HEK293 (cell line): ENCODE measurements around the gene HRG.
"Not testable (repeated sequence)": the region's sequence is repeated elsewhere in the genome, so short reads cannot be mapped to it uniquely, and the experiment has no call there.

ENCODE experiments used
- CTCF ChIA-PET: fragments of 350-600 bp; formaldehyde crosslinking; extraction: SDS; loops from one replicate; lab custom pipeline; 2021; ENCODE audit warnings: antibody characterized with exemption; lab: Yijun Ruan, JAX
- POLR2A ChIA-PET: fragments of 300-600 bp; formaldehyde crosslinking; extraction: SDS; loops from one replicate; lab custom pipeline; 2020; ENCODE audit warnings: antibody characterized with exemption, inconsistent platforms; lab: Yijun Ruan, JAX
- H3K27ac ChIP-seq: fragments of 200-500 bp; sonication (Bioruptor generic); 2 replicates; pipeline ENCODE4 v1.5.1; 2014; ENCODE audit warnings: low read depth, low read length, control low read depth, inconsistent platforms; ENCODE audit errors: extremely low read depth
- H3K36me3 ChIP-seq, 2 experiments: fragments of 200-500 bp in 1 of 2; sonication (Bioruptor generic) in 1 of 2; 1 replicate in 1 of 2; 2 replicates in 1 of 2; pipeline ENCODE4 v1.5.1; 2014 to 2017; ENCODE audit warnings: inconsistent platforms in 2 of 2, low read length in 2 of 2; ENCODE audit not compliant: control insufficient read depth in 2 of 2, insufficient read depth in 1 of 2
- H3K4me1 ChIP-seq: fragments of 200-500 bp; sonication (Bioruptor generic); 2 replicates; pipeline ENCODE4 v1.5.1; 2014; ENCODE audit warnings: mild to moderate bottlenecking, low read length, inconsistent platforms; ENCODE audit not compliant: control insufficient read depth, insufficient read depth
- H3K4me3 ChIP-seq: 2 replicates; pipeline ENCODE4 v1.5.1; 2011; ENCODE audit warnings: low read depth, mild to moderate bottlenecking, control low read depth, low read length, moderate library complexity
- H3K9me3 ChIP-seq: fragments of 200-500 bp; sonication (Bioruptor generic); 2 replicates; pipeline ENCODE4 v1.5.1; 2014; ENCODE audit warnings: low read depth, low read length, inconsistent platforms; ENCODE audit not compliant: control insufficient read depth, insufficient read depth
- BCL11A ChIP-seq: fragments of 450-650 bp; formaldehyde crosslinking; IDR thresholded peaks from 2 replicates; pipeline ENCODE4 v1.5.1; 2016; ENCODE audit warnings: low read depth, missing biosample characterization, missing genetic modification characterization
- FEZF1 ChIP-seq: fragments of 450-650 bp; formaldehyde crosslinking; IDR thresholded peaks from 2 replicates; pipeline ENCODE4 v1.5.1; 2016; ENCODE audit warnings: missing biosample characterization, missing genetic modification characterization
- GFI1B ChIP-seq: fragments of 450-650 bp; formaldehyde crosslinking; IDR thresholded peaks from 2 replicates; pipeline ENCODE4 v1.5.1; 2016; ENCODE audit warnings: missing biosample characterization, missing genetic modification characterization
- IKZF3 ChIP-seq: fragments of 450-650 bp; IDR thresholded peaks from 2 replicates; pipeline ENCODE4 v1.5.0; 2018; ENCODE audit warnings: missing biosample characterization, mild to moderate bottlenecking, missing genetic modification characterization, moderate library complexity
- KLF9 ChIP-seq: fragments of 450-650 bp; formaldehyde crosslinking; IDR thresholded peaks from 2 replicates; pipeline ENCODE4 v1.5.1; 2016; ENCODE audit warnings: missing biosample characterization, missing genetic modification characterization, low read depth
- SCRT1 ChIP-seq: fragments of 450-650 bp; formaldehyde crosslinking; IDR thresholded peaks from 2 replicates; pipeline ENCODE4 v1.5.1; 2016; ENCODE audit warnings: missing biosample characterization, missing genetic modification characterization, borderline replicate concordance
- TCF7L2 ChIP-seq: IDR thresholded peaks from 2 replicates; pipeline ENCODE4 v1.6.1; 2011; ENCODE audit warnings: low read depth, mild to moderate bottlenecking, inconsistent platforms, low read length, moderate library complexity, borderline replicate concordance
- ZBTB8A ChIP-seq: fragments of 450-650 bp; formaldehyde crosslinking; IDR thresholded peaks from 2 replicates; pipeline ENCODE4 v1.5.1; 2016; ENCODE audit warnings: missing biosample characterization, missing genetic modification characterization
- ZNF133 ChIP-seq: fragments of 450-650 bp; formaldehyde crosslinking; IDR thresholded peaks from 2 replicates; pipeline ENCODE4 v1.5.1; 2016; ENCODE audit warnings: missing biosample characterization, missing genetic modification characterization
- ZNF184 ChIP-seq: fragments of 450-650 bp; IDR thresholded peaks from 2 replicates; pipeline ENCODE4 v1.5.1; 2018; ENCODE audit warnings: missing biosample characterization, mild to moderate bottlenecking, missing genetic modification characterization
- ZNF518A ChIP-seq: fragments of 450-650 bp; formaldehyde crosslinking; conservative IDR thresholded peaks from 2 replicates; pipeline ENCODE4 v1.5.1; 2016; ENCODE audit warnings: low read depth, missing biosample characterization, missing genetic modification characterization
- ZNF530 ChIP-seq: fragments of 450-650 bp; formaldehyde crosslinking; IDR thresholded peaks from 2 replicates; pipeline ENCODE4 v1.5.1; 2016; ENCODE audit warnings: low read depth, missing biosample characterization, missing genetic modification characterization
- ZNF585B ChIP-seq: fragments of 450-650 bp; formaldehyde crosslinking; IDR thresholded peaks from 2 replicates; pipeline ENCODE4 v1.5.1; 2016; ENCODE audit warnings: missing biosample characterization, missing genetic modification characterization
- ZNF785 ChIP-seq: fragments of 450-650 bp; formaldehyde crosslinking; IDR thresholded peaks from 2 replicates; pipeline ENCODE4 v1.5.1; 2016; ENCODE audit warnings: missing biosample characterization, missing genetic modification characterization
- ZNF792 ChIP-seq: fragments of 450-650 bp; formaldehyde crosslinking; IDR thresholded peaks from 2 replicates; pipeline ENCODE4 v1.5.1; 2016; ENCODE audit warnings: missing biosample characterization, missing genetic modification characterization
- ZSCAN16 ChIP-seq: fragments of 450-650 bp; formaldehyde crosslinking; IDR thresholded peaks from 2 replicates; pipeline ENCODE4 v1.5.1; 2016; ENCODE audit warnings: missing biosample characterization, missing genetic modification characterization
- ZSCAN4 ChIP-seq: fragments of 450-650 bp; formaldehyde crosslinking; IDR thresholded peaks from 2 replicates; pipeline ENCODE4 v1.5.1; 2017; ENCODE audit warnings: missing biosample characterization, missing genetic modification characterization
- TF ChIP-seq, protein P1 (sequence below): fragments of 450-650 bp; IDR thresholded peaks from 2 replicates; pipeline ENCODE4 v1.5.1; 2018; ENCODE audit warnings: missing biosample characterization, missing genetic modification characterization
- TF ChIP-seq, protein P2 (sequence below): fragments of 450-650 bp; formaldehyde crosslinking; IDR thresholded peaks from 2 replicates; pipeline ENCODE4 v1.5.1; 2017; ENCODE audit warnings: missing biosample characterization, missing genetic modification characterization

HRG gene

DNA sequence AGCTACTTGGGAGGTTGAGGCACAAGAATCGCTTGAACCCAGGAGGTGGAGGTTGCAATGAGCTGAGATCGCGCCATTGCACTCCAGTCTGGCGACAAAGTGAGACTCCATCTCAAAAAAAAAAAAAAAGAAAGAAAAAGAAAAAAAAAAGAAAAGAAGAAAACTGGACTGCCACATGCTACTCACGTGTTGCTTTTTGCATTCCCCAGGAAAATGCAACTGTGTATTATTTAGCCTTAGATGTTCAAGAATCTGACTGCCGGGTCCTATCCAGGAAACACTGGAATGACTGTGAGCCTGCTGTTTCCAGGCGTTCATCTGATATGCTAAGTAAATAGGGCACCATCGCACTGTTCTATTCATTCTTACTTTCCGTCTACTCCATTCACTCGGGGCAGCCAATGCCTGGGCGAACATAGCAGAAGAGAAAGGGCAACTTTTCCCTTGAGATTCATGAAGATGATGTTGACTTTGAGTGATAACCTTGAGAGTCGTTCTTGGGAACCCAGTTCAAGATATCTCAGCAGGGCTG is 21.4 kb downstream of the HRG start:
- no peaks in the 10 kb centered on the region for H3K9me3 ChIP-seq
- H3K4me3 ChIP-seq: no peak overlapping the region
- ChIA-PET POLR2A (no interaction called here), CTCF (no interaction called here)
- TF ChIP-seq ZNF585B: no peak
- TF ChIP-seq ZNF133 (tag by site-specific recombination): no peak
- no peak for TF ChIP-seq ZNF792 (tag by site-specific recombination)
- TF ChIP-seq, protein P1, sequence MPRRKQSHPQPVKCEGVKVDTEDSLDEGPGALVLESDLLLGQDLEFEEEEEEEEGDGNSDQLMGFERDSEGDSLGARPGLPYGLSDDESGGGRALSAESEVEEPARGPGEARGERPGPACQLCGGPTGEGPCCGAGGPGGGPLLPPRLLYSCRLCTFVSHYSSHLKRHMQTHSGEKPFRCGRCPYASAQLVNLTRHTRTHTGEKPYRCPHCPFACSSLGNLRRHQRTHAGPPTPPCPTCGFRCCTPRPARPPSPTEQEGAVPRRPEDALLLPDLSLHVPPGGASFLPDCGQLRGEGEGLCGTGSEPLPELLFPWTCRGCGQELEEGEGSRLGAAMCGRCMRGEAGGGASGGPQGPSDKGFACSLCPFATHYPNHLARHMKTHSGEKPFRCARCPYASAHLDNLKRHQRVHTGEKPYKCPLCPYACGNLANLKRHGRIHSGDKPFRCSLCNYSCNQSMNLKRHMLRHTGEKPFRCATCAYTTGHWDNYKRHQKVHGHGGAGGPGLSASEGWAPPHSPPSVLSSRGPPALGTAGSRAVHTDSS (tag by site-specific recombination): no peak
- TF ChIP-seq, protein P2, sequence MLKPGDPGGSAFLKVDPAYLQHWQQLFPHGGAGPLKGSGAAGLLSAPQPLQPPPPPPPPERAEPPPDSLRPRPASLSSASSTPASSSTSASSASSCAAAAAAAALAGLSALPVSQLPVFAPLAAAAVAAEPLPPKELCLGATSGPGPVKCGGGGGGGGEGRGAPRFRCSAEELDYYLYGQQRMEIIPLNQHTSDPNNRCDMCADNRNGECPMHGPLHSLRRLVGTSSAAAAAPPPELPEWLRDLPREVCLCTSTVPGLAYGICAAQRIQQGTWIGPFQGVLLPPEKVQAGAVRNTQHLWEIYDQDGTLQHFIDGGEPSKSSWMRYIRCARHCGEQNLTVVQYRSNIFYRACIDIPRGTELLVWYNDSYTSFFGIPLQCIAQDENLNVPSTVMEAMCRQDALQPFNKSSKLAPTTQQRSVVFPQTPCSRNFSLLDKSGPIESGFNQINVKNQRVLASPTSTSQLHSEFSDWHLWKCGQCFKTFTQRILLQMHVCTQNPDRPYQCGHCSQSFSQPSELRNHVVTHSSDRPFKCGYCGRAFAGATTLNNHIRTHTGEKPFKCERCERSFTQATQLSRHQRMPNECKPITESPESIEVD: no peak
- TF ChIP-seq ZNF518A (tag by site-specific recombination): no peak
- no peak for TF ChIP-seq ZNF785 (tag by site-specific recombination)
- TF ChIP-seq SCRT1: no peak
- TF ChIP-seq GFI1B: no peak
- no peak for TF ChIP-seq BCL11A (tag by site-specific recombination)
- TF ChIP-seq IKZF3 (tag by site-specific recombination): no peak
- no peak for TF ChIP-seq TCF7L2
- no peak overlapping the region for H3K27ac ChIP-seq
- H3K4me1 ChIP-seq: no peaks in the 10 kb centered on the region
- H3K36me3 ChIP-seq: no peaks in the 10 kb centered on the region

- POLR2A ChIA-PET, H3K9me3 ChIP-seq, H3K36me3 ChIP-seq, CTCF ChIA-PET, H3K4me3 ChIP-seq, H3K27ac ChIP-seq, H3K4me1 ChIP-seq: not testable (repeated sequence)
Measured at GRCh38 chr3:186690304-186690703, 24.5 kb downstream of the HRG start.

DNA sequence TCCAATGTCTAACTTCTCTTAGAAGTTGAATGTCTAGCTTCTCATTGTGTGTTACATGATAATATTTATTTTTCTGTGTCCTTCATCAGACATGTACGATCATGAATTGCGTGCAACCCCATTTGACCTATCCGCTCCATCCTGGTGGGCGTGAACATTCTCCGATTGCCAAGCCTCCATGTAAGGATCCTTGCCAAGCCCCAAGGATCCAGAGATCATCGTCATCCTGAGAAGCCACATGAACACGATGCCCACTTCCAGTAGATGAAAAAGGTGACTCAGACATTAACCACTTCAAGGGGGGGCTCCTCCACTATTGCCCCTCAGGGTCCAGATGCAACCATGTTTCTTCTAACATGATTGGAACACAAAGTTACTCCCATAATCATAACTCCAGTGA is 25.9 kb downstream of the HRG start:
- H3K4me1 ChIP-seq: no peaks in the 10 kb centered on the region
- TF ChIP-seq KLF9 (tag by site-specific recombination) (no peak), ZBTB8A (tag by site-specific recombination) (no peak), ZNF530 (no peak), ZSCAN4 (no peak), ZSCAN16 (tag by site-specific recombination) (no peak), FEZF1 (tag by site-specific recombination) (no peak), ZNF184 (tag by site-specific recombination) (no peak)
- TF ChIP-seq, all 188 proteins: peak for 0
- H3K9me3 ChIP-seq: no peaks in the 10 kb centered on the region
- CTCF ChIA-PET: no interaction called here
- H3K36me3 ChIP-seq: no peaks in the 10 kb centered on the region
- no peak overlapping the region for H3K4me3 ChIP-seq
- POLR2A ChIA-PET: no interaction called here
- H3K27ac ChIP-seq: no peak overlapping the region
